ENCODE measurements around the gene PTPN4.

- TF ChIP-seq POLR2A (IDR thresholded peaks at IDR 0.05) (no peak), CTCF (IDR thresholded peaks at IDR 0.05) (no peak), EP300 (IDR thresholded peaks at IDR 0.05) (no peak)
Observed at GRCh38 chr2:119846021-119846420, 86.3 kb downstream of the PTPN4 start.

All from ovary (tissue), 3 donors.